RWPE2 (cell line): ENCODE measurements around the gene HCRTR1.

Experiments used
- ATAC-seq: fragments of 200-7000 bp; cut with Tn5 transposase; 3 replicates; pipeline ENCODE4 v1.9.1; 2021; ENCODE audit warnings: low read depth
- DNase-seq: peaks from one replicate; pipeline ENCODE4 v3.0.0-alpha.2; 2020; ENCODE audit warnings: low spot score
- H3K27ac ChIP-seq: fragments of 450-650 bp; 2 replicates; pipeline ENCODE4 v1.5.1; 2017; ENCODE audit warnings: mild to moderate bottlenecking; ENCODE audit not compliant: poor library complexity, severe bottlenecking
- H3K27me3 ChIP-seq: fragments of 250-450 bp; sonication (Bioruptor Pico); 2 replicates; pipeline ENCODE4 v1.5.1; 2021; ENCODE audit warnings: mild to moderate bottlenecking, moderate library complexity; ENCODE audit not compliant: insufficient read depth, poor library complexity, severe bottlenecking
- H3K36me3 ChIP-seq: fragments of 250-450 bp; sonication (Bioruptor Pico); 2 replicates; pipeline ENCODE4 v1.5.1; 2020; ENCODE audit warnings: low read depth, mild to moderate bottlenecking, moderate library complexity
- H3K4me1 ChIP-seq: fragments of 250-450 bp; sonication (Bioruptor Pico); 2 replicates; pipeline ENCODE4 v1.5.1; 2021; ENCODE audit warnings: mild to moderate bottlenecking, moderate library complexity; ENCODE audit not compliant: insufficient read depth, poor library complexity, severe bottlenecking
- H3K4me3 ChIP-seq: fragments of 250-450 bp; sonication (Bioruptor Pico); 2 replicates; pipeline ENCODE4 v1.5.1; 2021; ENCODE audit warnings: mild to moderate bottlenecking, moderate library complexity; ENCODE audit not compliant: severe bottlenecking
- H3K9me3 ChIP-seq: fragments of 250-450 bp; sonication (Bioruptor Pico); 2 replicates; pipeline ENCODE4 v1.5.1; 2021; ENCODE audit warnings: mild to moderate bottlenecking, moderate library complexity; ENCODE audit not compliant: severe bottlenecking
- CTCF ChIP-seq: fragments of 450-650 bp; IDR thresholded peaks from one replicate; pipeline ENCODE4 v1.5.1; 2017; ENCODE audit warnings: mild to moderate bottlenecking, moderate library complexity; ENCODE audit not compliant: poor library complexity, severe bottlenecking

The HCRTR1 gene

GRCh38 chr1:31593136-31593665, 24.3 kb upstream of the HCRTR1 start:
- H3K27ac ChIP-seq = no peak overlapping the region
- H3K4me3 ChIP-seq = no peak overlapping the region
- ATAC-seq = no peak
- H3K36me3 ChIP-seq = peaks cover 2% of the 10 kb centered on the region; the same call in 1 of the 2 replicates
- TF ChIP-seq CTCF = no peak
- DNase-seq = no peak
- H3K4me1 ChIP-seq = peaks cover 16% of the 10 kb centered on the region
- no peaks in the 10 kb centered on the region for H3K9me3 ChIP-seq
- H3K27me3 ChIP-seq = no peaks in the 10 kb centered on the region

GRCh38 chr1:31593770-31594632, 23.5 kb upstream of the HCRTR1 start:
- peak; percentile 69 for DNase-seq
- peaks cover 11% of the 10 kb centered on the region for H3K4me1 ChIP-seq

GRCh38 chr1:31595836-31596736, 21.4 kb upstream of the HCRTR1 start:
- no peaks in the 10 kb centered on the region for H3K9me3 ChIP-seq
- H3K36me3 ChIP-seq = no peaks in the 10 kb centered on the region
- no peaks in the 10 kb centered on the region for H3K27me3 ChIP-seq
- no peak overlapping the region for H3K4me3 ChIP-seq
- DNase-seq = no peak
- H3K27ac ChIP-seq = no peak overlapping the region
- no peak for TF ChIP-seq CTCF
- no peak for ATAC-seq
- peaks cover 7% of the 10 kb centered on the region for H3K4me1 ChIP-seq

More at GRCh38 chr1:31593770-31594632, 23.5 kb upstream of the HCRTR1 start:
- peak; percentile 89 for ATAC-seq
- Histone ChIP-seq H3K27ac (no peak overlapping the region), H3K9me3 (no peaks in the 10 kb centered on the region), H3K36me3 (no peaks in the 10 kb centered on the region), H3K4me3 (no peak overlapping the region), H3K27me3 (no peaks in the 10 kb centered on the region)
- peak; percentile 90 for TF ChIP-seq CTCF

GRCh38 chr1:31596737-31597097, 20.8 kb upstream of the HCRTR1 start:
- DNase-seq = no peak
- no peak for ATAC-seq
- no peak overlapping the region for H3K27ac ChIP-seq

More at GRCh38 chr1:31596737-31597097, 20.8 kb upstream of the HCRTR1 start:
- H3K9me3 ChIP-seq = no peaks in the 10 kb centered on the region
- H3K36me3 ChIP-seq = no peaks in the 10 kb centered on the region
- H3K4me3 ChIP-seq = no peak overlapping the region
- no peaks in the 10 kb centered on the region for H3K27me3 ChIP-seq
- peaks cover 4% of the 10 kb centered on the region for H3K4me1 ChIP-seq
- TF ChIP-seq CTCF = no peak
